GM12801 (cell line): Measurements from ENCODE around the gene HOXB2.

Source experiments
- CTCF ChIP-seq: IDR thresholded peaks from one replicate; pipeline ENCODE4 v1.5.1; 2011; ENCODE audit warnings: control low read depth; ENCODE audit not compliant: insufficient read length; ENCODE audit errors: extremely low read depth

Gene HOXB2

GRCh38 chr17:48510381-48510760 lies 34.5 kb downstream of the HOXB2 start:
- TF ChIP-seq CTCF, result no peak

GRCh38 chr17:48506246-48506645 lies 38.7 kb downstream of the HOXB2 start:
- no peak for TF ChIP-seq CTCF

GRCh38 chr17:48505788-48506187 lies 39.1 kb downstream of the HOXB2 start:
- no peak for TF ChIP-seq CTCF

- TF ChIP-seq CTCF, result no peak
These were observed 40.0 kb downstream of the HOXB2 start for GRCh38 chr17:48504953-48505352.

GRCh38 chr17:48503747-48504146 lies 41.2 kb downstream of the HOXB2 start:
- no peak for TF ChIP-seq CTCF

GRCh38 chr17:48502901-48503300 lies 42.0 kb downstream of the HOXB2 start:
- no peak for TF ChIP-seq CTCF

GRCh38 chr17:48502312-48502711 lies 42.6 kb downstream of the HOXB2 start:
- no peak for TF ChIP-seq CTCF
